ENCODE data around the gene KRTAP10-6.
"Not testable (repeated sequence)": the region's sequence is repeated elsewhere in the genome, so short reads cannot be mapped to it uniquely, and the experiment has no call there.

The KRTAP10-6 gene

DNA sequence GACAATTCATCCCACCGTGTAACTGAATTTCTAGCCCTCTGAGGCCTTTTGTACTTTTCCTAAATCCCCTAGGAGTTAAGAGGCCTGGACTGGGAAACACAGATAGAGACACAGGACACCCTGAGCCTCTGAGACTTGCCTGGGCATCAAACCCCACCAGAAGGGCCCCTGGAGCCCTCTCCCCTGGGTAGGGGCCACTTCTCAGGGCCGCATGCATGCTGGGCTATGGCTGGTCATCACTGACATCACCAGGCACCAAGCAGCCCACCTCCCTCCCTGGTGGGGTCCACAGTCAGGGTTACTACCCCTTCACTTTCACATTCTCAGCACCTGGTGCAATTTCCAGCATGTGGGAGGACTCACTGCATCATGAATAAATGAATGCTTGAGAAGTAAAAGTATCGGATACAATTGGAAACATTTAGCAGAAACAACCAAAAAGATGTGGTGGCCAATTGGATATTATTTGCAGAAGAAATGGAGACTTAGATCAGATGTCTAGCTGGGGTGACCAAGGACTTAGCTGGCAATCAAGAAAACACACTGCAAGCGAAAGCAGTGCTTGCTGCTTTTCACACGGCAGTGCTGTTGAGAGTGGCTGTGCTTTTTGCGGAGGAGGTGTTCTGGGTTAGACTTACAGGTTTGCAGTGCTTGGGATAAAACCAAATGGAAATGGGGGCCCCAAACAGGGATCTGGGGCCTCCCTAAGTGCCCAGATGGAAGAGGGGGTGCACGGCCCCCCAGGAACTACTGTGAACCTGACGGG, 7.1 kb upstream of the KRTAP10-6 start:
- no peak for DNase-seq (ENCODE audit: extremely low spot score)
- TF ChIP-seq ELF4 (IDR thresholded peaks at IDR 0.05) (no peak), HDGF (IDR thresholded peaks at IDR 0.05; ENCODE audit: borderline replicate concordance) (no peak), NFRKB (IDR thresholded peaks at IDR 0.05) (no peak), ARNT (IDR thresholded peaks at IDR 0.05) (no peak), FOXK2 (IDR thresholded peaks at IDR 0.05) (no peak), LEF1 (IDR thresholded peaks at IDR 0.05; ENCODE audit: borderline replicate concordance) (no peak), FOXM1 (IDR thresholded peaks at IDR 0.05; ENCODE audit: borderline replicate concordance) (no peak), SUZ12 (IDR thresholded peaks at IDR 0.05) (no peak), L3MBTL2 (conservative IDR thresholded peaks at IDR 0.05) (no peak), SP1 (IDR thresholded peaks at IDR 0.05) (no peak), FOXA1 (IDR thresholded peaks at IDR 0.05) (no peak), TARDBP (IDR thresholded peaks at IDR 0.05) (no peak), ZNF384 (IDR thresholded peaks at IDR 0.05) (no peak), CTBP1 (IDR thresholded peaks at IDR 0.05; ENCODE audit: borderline replicate concordance) (no peak), PKNOX1 (IDR thresholded peaks at IDR 0.05) (no peak), BHLHE40 (IDR thresholded peaks at IDR 0.05; ENCODE audit: borderline replicate concordance) (no peak)
- ChIA-PET POLR2A (no interaction called here), CTCF (no interaction called here)

- POLR2A ChIA-PET = no interaction called here
- no peak for DNase-seq (ENCODE audit: extremely low spot score)
- TF ChIP-seq NFRKB (IDR thresholded peaks at IDR 0.05) (no peak), PKNOX1 (IDR thresholded peaks at IDR 0.05) (no peak), FOXA1 (IDR thresholded peaks at IDR 0.05) (no peak), SP1 (IDR thresholded peaks at IDR 0.05) (no peak), TARDBP (IDR thresholded peaks at IDR 0.05) (no peak), ARNT (IDR thresholded peaks at IDR 0.05) (no peak), BHLHE40 (IDR thresholded peaks at IDR 0.05; ENCODE audit: borderline replicate concordance) (no peak), FOXK2 (IDR thresholded peaks at IDR 0.05) (no peak), CTBP1 (IDR thresholded peaks at IDR 0.05; ENCODE audit: borderline replicate concordance) (no peak), SUZ12 (IDR thresholded peaks at IDR 0.05) (no peak), ZNF384 (IDR thresholded peaks at IDR 0.05) (no peak), ELF4 (IDR thresholded peaks at IDR 0.05) (no peak)
- CTCF ChIA-PET = no interaction called here
Observed at GRCh38 chr21:44598061-44598460, 5.8 kb upstream of the KRTAP10-6 start.

- CTCF ChIA-PET = no interaction called here
- no peak for TF ChIP-seq SUZ12 (IDR thresholded peaks at IDR 0.05)
- no peak for DNase-seq (ENCODE audit: extremely low spot score)
- POLR2A ChIA-PET = interaction anchor here (1.1 kb wide), 1 partner anchor 205 kb away, joined by 3 read pairs; the partner anchor contains the start of gene UBE2G2
Observed at GRCh38 chr21:44596068-44596725, 3.9 kb upstream of the KRTAP10-6 start.

GRCh38 chr21:44595524-44595923, 3.2 kb upstream of the KRTAP10-6 start:
- CTCF ChIA-PET = no interaction called here
- POLR2A ChIA-PET = interaction anchor here (1.1 kb wide), 1 partner anchor 206 kb away, joined by 3 read pairs; the partner anchor contains the start of gene UBE2G2
- TF ChIP-seq ARNT (IDR thresholded peaks at IDR 0.05) (no peak), FOXA1 (IDR thresholded peaks at IDR 0.05) (no peak), NFRKB (IDR thresholded peaks at IDR 0.05) (no peak), TARDBP (IDR thresholded peaks at IDR 0.05) (no peak), HDGF (IDR thresholded peaks at IDR 0.05; ENCODE audit: borderline replicate concordance) (no peak)
- no peak for DNase-seq (ENCODE audit: extremely low spot score)

DNA sequence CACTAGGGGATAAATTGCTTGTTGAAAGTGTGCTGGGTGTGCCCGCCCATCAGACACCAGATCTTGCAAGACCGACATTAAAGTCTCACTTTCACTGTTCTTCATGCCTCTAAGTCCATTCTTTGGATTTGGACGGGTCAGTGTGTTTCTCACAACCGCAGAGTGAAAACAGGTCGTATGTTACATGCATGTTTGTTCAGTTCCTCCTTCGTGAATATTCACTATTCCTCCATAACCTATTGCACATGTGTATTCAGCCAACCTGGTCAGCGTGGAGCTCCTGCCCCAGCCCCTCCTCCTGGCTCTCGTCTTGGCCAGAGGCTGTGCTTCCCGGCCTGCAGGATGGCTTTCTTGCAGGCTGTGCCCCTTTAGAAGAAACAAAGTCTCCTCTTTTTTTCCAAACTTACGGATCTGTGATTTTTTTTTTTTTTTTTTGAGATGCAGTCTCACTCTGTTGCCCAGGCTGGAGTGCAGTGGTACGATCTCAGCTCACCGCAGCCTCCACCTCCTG, 2.2 kb upstream of the KRTAP10-6 start:
- DNase-seq (ENCODE audit: extremely low spot score) = no peak
- ChIA-PET POLR2A (no interaction called here), CTCF (no interaction called here)
- TF ChIP-seq HDGF (IDR thresholded peaks at IDR 0.05; ENCODE audit: borderline replicate concordance) (no peak), L3MBTL2 (conservative IDR thresholded peaks at IDR 0.05) (no peak)

DNA sequence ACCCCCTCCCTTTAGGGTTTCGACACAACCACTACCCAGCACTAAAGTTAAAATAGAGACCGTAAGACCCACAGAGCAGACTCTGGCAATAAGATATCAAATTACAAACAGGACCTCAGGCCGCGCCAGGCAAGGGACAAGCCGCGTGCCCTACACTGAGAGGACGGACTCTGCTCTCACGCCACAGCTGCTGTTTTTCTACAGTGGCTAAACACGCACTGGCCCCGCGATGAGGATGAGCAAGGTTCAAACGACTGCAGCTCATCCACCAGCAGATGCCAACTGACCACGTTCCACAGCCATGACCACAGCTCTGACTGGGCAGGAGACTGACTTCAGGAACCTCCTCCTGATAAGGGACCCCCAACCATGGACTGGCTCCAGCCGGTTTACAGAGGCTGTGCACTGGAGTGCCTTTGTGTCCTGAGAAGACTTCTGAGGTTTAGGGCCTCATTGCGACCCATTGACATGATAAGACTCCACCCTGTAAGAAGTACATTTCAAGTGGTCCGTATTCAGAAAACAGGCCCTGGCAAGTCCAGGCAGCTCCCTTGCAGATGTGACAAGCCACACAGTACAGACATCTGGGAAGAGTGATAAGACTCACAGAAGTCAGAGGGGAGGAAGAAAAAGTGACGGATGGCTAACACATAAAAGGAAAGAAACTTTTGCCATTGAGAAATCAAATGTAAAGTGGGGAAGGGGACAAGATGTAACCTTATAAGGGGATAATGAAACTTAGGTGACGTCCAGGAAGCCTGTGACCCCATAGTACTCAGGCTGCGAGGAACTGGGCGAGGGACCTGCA, 1.5 kb upstream of the KRTAP10-6 start:
- DNase-seq (ENCODE audit: extremely low spot score) = no peak
- ChIA-PET CTCF (no interaction called here), POLR2A (no interaction called here)
- TF ChIP-seq ARNT (IDR thresholded peaks at IDR 0.05) = no peak
- TF ChIP-seq HDGF (IDR thresholded peaks at IDR 0.05; ENCODE audit: borderline replicate concordance) = no peak
- TF ChIP-seq SUZ12 (IDR thresholded peaks at IDR 0.05) = no peak
- TF ChIP-seq CTBP1 (IDR thresholded peaks at IDR 0.05; ENCODE audit: borderline replicate concordance) = no peak
- TF ChIP-seq ZNF384 (IDR thresholded peaks at IDR 0.05) = no peak
- TF ChIP-seq FOXM1 (IDR thresholded peaks at IDR 0.05; ENCODE audit: borderline replicate concordance) = no peak
- no peak for TF ChIP-seq BHLHE40 (IDR thresholded peaks at IDR 0.05; ENCODE audit: borderline replicate concordance)

- POLR2A ChIA-PET; CTCF ChIA-PET; DNase-seq (ENCODE audit: extremely low spot score): not testable (repeated sequence)
Observed at GRCh38 chr21:44591801-44592130, 539 bp downstream of the KRTAP10-6 start.

DNA sequence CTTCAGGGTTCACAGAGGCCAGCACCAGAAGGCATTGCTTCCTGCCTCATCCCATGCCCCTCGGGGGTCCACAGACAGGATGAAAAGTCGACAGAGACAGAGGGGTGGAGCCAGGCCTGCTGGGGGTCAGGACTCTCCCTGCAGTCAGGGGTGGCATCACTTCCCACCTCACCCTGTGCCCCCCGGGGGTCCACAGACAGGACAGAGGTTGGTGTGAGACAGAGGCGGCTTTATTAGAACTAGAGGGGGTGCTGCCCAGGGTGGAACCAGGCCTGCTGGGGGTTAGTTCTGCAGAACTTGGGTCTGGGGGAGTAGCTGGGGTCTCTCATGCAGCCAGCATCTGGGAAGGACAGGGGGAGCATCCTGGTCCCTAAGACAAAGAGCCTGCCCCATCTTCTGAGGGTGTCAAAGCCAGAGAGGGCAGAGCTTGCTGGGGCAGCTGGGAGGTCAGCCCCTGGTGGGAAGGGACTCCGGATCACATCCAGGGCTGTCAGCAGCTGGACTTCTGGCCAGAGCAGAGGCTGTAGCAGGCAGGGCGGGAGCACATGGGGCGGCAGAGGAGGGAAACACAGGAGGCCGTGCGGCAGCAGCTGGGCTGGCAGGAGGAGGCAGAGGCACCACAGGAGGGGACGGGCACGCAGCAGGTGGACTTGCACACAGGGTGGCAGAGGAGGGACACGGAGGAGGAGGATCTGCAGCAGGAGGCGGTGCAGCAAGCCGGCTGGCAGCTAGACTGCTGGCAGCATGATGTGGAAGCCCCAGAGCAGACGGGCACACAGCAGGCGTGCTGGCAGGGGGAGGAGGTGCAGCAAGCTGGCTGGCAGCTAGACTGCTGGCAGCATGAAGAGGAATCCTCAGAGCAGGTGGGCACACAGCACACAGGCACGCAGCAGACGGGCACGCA, 1.2 kb downstream of the KRTAP10-6 start:
- POLR2A ChIA-PET; CTCF ChIA-PET; DNase-seq (ENCODE audit: extremely low spot score): not testable (repeated sequence)
